Activated naive CD8-positive, alpha-beta T cell treated with anti-CD3 and anti-CD28 coated beads for 36 hours (primary cell): Measurements from ENCODE around the gene SEMA5A. TPM values are rescaled to one million over a fixed set of nuclear protein-coding genes. Genes with fewer than 3 reads are reported as not detected.

Experiments used
- DNase-seq: peaks from one replicate; pipeline ENCODE4 v3.0.0; 2021
- H3K27ac Mint-ChIP-seq: one replicate; pipeline ENCODE4 v1.8.0; 2022; ENCODE audit warnings: mild to moderate bottlenecking, moderate library complexity, mixed read lengths
- H3K27me3 Mint-ChIP-seq: one replicate; pipeline ENCODE4 v1.8.0; 2022; ENCODE audit warnings: mild to moderate bottlenecking, mixed read lengths
- H3K36me3 Mint-ChIP-seq: one replicate; pipeline ENCODE4 v1.8.0; 2021; ENCODE audit warnings: mild to moderate bottlenecking, mixed read lengths
- H3K4me1 Mint-ChIP-seq: one replicate; pipeline ENCODE4 v1.8.0; 2021; ENCODE audit warnings: mixed read lengths
- H3K4me3 Mint-ChIP-seq: one replicate; pipeline ENCODE4 v1.8.0; 2022; ENCODE audit warnings: mild to moderate bottlenecking, moderate library complexity, mixed read lengths
- H3K9me3 Mint-ChIP-seq: one replicate; pipeline ENCODE4 v1.8.0; 2022; ENCODE audit warnings: mixed read lengths
- total RNA-seq, 2 experiments: library from RNA; stranded (reverse); gene quantifications; one replicate each; pipeline ENCODE4 v1.2.3, GENCODE V29; 2021

Gene SEMA5A
- total RNA-seq, 2 experiments from 2014 or later = not detected

DNA sequence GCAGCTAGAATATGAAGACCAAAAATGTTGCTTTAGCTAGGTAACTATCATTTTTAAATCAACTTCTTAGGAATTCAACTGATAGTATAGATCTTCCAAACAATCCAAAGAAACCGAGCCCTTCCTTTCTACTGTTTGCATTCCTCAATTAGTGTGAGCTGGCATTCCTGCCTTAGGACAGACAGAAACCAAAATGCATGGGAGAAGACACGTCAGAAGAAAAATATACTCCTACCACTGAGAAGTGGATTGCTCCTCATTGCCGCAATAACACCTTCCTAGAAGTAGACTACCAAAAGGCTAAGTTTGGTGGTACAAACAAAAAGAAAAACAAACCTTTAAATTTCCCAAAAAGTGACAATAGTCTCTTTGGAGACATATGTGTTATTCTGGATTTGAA, 440.0 kb downstream of the SEMA5A start:
- H3K9me3 Mint-ChIP-seq = no peaks in the 10 kb centered on the region
- no peaks in the 10 kb centered on the region for H3K4me1 Mint-ChIP-seq
- no peak for DNase-seq
- no peaks in the 10 kb centered on the region for H3K27me3 Mint-ChIP-seq
- H3K27ac Mint-ChIP-seq = no peak overlapping the region
- no peaks in the 10 kb centered on the region for H3K36me3 Mint-ChIP-seq
- no peak overlapping the region for H3K4me3 Mint-ChIP-seq

DNA sequence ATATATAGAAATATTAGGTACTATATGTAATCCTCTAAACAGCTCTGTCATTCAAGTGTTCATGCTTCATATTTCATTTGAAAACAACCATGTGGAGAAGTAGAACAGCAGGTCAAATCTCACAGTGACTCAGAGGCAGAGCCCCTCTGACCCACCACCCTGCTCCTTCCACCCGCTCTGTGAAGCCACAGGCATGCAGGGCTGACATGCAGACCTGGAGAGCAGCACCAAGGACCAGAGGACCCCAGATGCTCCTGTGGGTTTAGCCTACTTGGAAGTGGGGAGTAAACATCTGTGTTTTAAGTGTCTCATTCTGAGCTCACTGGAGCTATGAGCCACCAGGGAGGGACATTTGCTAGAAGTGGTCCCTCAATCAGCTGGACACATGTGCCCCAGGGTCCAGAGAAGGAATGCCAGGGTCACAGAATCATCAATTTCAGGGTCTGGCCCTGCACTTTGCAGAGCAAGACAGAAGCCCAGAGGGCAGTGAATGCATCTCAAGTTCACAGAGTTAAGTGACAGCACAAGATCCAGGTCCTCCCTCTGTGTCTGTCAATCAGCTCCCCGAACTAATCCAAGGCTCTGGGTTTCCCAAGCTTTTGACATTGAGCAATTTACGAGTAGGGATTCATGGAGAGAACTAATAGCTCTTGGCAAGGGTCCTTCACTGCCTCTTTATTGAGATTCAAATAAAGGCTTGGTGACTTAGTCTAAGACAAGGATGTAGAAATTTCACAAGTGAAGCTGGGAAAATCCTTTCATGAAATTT, 441.1 kb downstream of the SEMA5A start:
- no peaks in the 10 kb centered on the region for H3K9me3 Mint-ChIP-seq
- no peaks in the 10 kb centered on the region for H3K4me1 Mint-ChIP-seq
- DNase-seq = no peak
- no peak overlapping the region for H3K27ac Mint-ChIP-seq
- no peaks in the 10 kb centered on the region for H3K36me3 Mint-ChIP-seq
- no peaks in the 10 kb centered on the region for H3K27me3 Mint-ChIP-seq
- no peak overlapping the region for H3K4me3 Mint-ChIP-seq

DNA sequence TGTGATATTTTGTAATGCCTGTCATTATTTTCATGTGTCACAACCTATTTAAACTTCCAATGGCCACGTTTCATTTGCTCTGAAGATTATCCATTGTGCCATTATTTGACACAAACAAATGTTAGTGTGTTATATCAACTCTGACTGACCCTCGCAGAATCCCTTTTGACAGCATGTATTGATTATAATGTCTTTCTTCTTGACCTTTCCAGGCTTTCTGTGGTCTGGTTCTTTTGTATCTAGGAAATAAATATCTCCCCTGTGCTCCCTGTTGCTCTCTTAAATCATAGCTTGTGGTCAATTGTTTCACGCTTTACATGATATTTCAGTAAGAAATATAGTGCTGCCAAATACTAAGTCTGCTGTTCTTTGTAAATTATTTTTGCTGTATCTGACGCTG, 442.6 kb downstream of the SEMA5A start:
- no peak overlapping the region for H3K4me3 Mint-ChIP-seq
- H3K9me3 Mint-ChIP-seq = no peaks in the 10 kb centered on the region
- H3K36me3 Mint-ChIP-seq = no peaks in the 10 kb centered on the region
- no peaks in the 10 kb centered on the region for H3K4me1 Mint-ChIP-seq
- H3K27me3 Mint-ChIP-seq = no peaks in the 10 kb centered on the region
- H3K27ac Mint-ChIP-seq = no peak overlapping the region
- no peak for DNase-seq

DNA sequence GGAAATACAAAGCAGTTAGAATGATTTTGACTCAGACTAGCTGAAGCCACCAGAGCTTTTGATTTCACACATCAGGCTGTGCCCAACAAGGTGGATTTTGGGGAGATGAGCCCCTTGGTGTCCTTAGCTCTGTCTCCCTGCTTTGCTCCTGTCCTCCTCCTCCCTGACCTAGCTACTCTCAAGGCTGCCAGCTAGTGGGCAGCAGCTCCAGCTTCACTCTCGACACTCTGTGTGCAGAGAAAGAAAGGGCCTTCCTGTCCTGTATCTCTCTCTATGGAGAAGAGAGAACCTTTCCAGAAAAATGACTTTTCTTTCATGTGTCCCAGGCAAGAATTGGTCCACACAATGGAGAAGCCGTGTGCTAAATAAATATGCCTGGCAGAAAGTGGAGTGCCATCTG, 446.2 kb downstream of the SEMA5A start:
- no peak overlapping the region for H3K4me3 Mint-ChIP-seq
- no peaks in the 10 kb centered on the region for H3K9me3 Mint-ChIP-seq
- no peak overlapping the region for H3K27ac Mint-ChIP-seq
- no peaks in the 10 kb centered on the region for H3K27me3 Mint-ChIP-seq
- DNase-seq = no peak
- H3K4me1 Mint-ChIP-seq = no peaks in the 10 kb centered on the region
- no peaks in the 10 kb centered on the region for H3K36me3 Mint-ChIP-seq

DNA sequence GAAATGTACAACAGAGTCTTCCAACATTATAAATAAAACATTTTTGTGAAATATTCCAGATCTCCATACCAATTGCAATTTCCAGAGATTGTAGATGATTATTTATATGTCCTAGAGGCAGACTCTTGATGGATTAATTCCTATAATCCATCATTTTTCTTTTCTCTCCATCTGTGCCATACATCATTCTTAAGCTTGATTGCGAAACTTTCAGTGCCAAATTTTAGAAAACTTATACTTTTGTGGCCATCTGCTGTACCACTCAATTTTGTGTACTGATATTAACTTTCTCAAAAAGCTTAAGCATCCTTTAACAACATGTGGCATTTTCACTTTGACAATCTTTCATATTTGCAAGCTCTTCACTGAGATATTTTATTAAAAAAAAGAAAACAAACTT, 446.9 kb downstream of the SEMA5A start:
- Mint-ChIP-seq H3K36me3 (no peaks in the 10 kb centered on the region), H3K27ac (no peak overlapping the region), H3K4me1 (no peaks in the 10 kb centered on the region)

DNA sequence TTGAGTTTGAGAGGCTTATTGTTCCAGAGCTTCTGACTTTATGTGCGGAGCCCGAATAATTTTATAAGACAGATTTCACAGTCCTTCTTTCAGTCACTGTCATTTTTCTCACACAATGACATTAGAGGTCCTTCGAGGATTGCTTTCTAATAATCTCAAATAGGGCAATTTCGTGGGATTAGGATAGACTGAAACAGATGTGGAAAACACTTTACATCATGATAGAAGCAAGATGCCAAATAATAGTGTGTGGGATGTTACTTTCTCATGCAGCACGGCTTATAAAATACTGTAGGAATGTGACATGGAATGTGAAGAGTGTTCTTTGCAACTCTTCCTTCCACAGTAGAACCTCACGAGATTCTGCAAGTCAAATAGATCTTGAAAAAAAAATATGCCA, 451.3 kb downstream of the SEMA5A start:
- Mint-ChIP-seq H3K4me1 (no peaks in the 10 kb centered on the region), H3K27ac (no peak overlapping the region), H3K4me3 (no peak overlapping the region), H3K27me3 (no peaks in the 10 kb centered on the region), H3K36me3 (no peaks in the 10 kb centered on the region), H3K9me3 (peaks cover 6% of the 10 kb centered on the region)
- no peak for DNase-seq

More for the DNA sequence above, 446.9 kb downstream of the SEMA5A start:
- Mint-ChIP-seq H3K9me3 (peaks cover 2% of the 10 kb centered on the region), H3K4me3 (no peak overlapping the region), H3K27me3 (no peaks in the 10 kb centered on the region)
- no peak for DNase-seq

GRCh38 chr5:9091896-9092662, 453.8 kb downstream of the SEMA5A start:
- H3K9me3 Mint-ChIP-seq = peaks cover 6% of the 10 kb centered on the region
- no peaks in the 10 kb centered on the region for H3K36me3 Mint-ChIP-seq
- no peaks in the 10 kb centered on the region for H3K4me1 Mint-ChIP-seq

GRCh38 chr5:9090381-9091026, 455.4 kb downstream of the SEMA5A start:
- no peak overlapping the region for H3K27ac Mint-ChIP-seq
- H3K4me3 Mint-ChIP-seq = no peak overlapping the region
- H3K4me1 Mint-ChIP-seq = no peaks in the 10 kb centered on the region
- no peaks in the 10 kb centered on the region for H3K36me3 Mint-ChIP-seq
- H3K9me3 Mint-ChIP-seq = peaks cover 6% of the 10 kb centered on the region
- no peaks in the 10 kb centered on the region for H3K27me3 Mint-ChIP-seq
- no peak for DNase-seq

More at GRCh38 chr5:9091896-9092662, 453.8 kb downstream of the SEMA5A start:
- Mint-ChIP-seq H3K27ac (no peak overlapping the region), H3K27me3 (no peaks in the 10 kb centered on the region), H3K4me3 (no peak overlapping the region)
- DNase-seq = no peak

DNA sequence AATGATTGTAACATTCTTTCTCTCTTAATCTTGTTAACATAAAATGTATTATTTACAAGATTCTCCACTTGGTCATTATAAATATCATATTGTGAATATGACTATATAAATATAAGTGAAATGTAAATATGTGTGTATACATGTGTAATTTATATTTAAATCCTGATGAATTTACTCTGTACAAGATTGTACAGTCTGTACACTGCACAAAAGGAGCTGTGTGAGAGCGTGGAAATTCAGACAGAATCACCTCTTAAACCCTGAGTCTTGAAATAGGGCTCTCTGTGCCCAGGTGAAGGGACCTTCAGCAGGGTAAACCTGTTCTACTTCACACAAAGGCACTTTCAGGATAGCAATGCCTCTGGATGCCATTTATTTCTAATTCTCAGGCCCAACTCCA, 456.0 kb downstream of the SEMA5A start:
- H3K9me3 Mint-ChIP-seq = peaks cover 7% of the 10 kb centered on the region
- no peak for DNase-seq
- no peaks in the 10 kb centered on the region for H3K36me3 Mint-ChIP-seq
- H3K4me3 Mint-ChIP-seq = no peak overlapping the region
- H3K4me1 Mint-ChIP-seq = no peaks in the 10 kb centered on the region
- no peak overlapping the region for H3K27ac Mint-ChIP-seq
- no peaks in the 10 kb centered on the region for H3K27me3 Mint-ChIP-seq

DNA sequence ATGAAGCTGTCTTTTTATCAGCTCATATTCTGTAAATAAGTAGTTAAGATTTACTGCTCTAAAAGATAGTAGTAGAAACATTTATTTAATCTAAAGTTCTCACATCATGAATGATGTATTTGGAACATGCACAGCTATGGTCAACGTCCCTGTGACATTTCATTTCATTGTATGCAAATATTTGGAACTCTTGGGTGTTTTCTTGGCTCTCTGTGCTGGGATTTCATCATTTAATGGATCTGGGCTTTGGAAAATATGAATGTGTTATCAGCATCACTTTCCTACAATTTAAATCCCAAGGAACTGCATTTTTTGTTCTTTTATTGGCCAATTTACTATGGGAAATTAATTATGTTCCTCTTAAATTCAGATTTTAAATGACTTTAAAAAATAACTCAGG, 462.9 kb downstream of the SEMA5A start:
- H3K27me3 Mint-ChIP-seq = no peaks in the 10 kb centered on the region
- no peaks in the 10 kb centered on the region for H3K4me1 Mint-ChIP-seq
- peaks cover 10% of the 10 kb centered on the region for H3K9me3 Mint-ChIP-seq
- no peak overlapping the region for H3K4me3 Mint-ChIP-seq
- H3K36me3 Mint-ChIP-seq = no peaks in the 10 kb centered on the region
- H3K27ac Mint-ChIP-seq = no peak overlapping the region
- DNase-seq = no peak

DNA sequence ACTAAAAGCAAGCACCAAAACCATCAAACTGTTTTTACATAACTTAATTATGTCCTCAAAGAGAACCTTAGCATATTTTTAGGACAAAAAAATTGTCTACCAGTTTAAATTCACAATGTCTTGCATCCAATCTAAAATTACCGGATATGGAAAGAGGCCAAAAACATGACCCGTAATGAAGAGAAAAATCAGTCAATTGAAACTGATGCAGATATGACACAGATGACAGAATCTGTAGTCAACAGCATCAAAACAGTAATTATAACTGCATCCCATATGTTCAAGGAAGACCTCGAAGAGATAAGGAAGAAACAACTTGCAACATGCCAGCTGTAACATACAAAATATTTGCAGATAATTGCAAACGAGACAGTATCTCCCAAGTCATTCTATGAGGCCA, 473.2 kb downstream of the SEMA5A start:
- Mint-ChIP-seq H3K27ac (no peak overlapping the region), H3K36me3 (no peaks in the 10 kb centered on the region), H3K4me1 (no peaks in the 10 kb centered on the region), H3K27me3 (no peaks in the 10 kb centered on the region), H3K9me3 (no peaks in the 10 kb centered on the region), H3K4me3 (no peak overlapping the region)
- DNase-seq = no peak

DNA sequence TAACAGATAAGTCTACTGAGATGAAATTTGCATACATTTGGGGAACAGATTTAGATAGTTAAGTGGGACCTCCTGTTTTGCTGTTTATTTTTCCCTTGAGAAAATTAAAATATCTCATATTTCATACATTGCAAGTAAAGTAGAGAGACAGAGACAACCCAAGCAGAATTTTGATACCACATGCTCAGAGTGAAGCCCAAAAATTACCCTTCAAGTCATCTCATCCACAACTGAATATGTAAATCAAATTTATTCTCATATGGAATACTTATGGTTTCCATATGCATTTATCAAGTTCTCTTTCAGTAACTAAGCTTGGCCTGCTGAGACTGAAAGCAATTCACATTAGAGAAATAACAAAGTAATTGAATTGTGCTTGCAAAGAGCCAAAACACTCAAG, 474.4 kb downstream of the SEMA5A start:
- H3K27ac Mint-ChIP-seq = no peak overlapping the region
- H3K9me3 Mint-ChIP-seq = no peaks in the 10 kb centered on the region
- H3K4me1 Mint-ChIP-seq = no peaks in the 10 kb centered on the region
- H3K4me3 Mint-ChIP-seq = no peak overlapping the region
- no peaks in the 10 kb centered on the region for H3K36me3 Mint-ChIP-seq
- H3K27me3 Mint-ChIP-seq = no peaks in the 10 kb centered on the region
- no peak for DNase-seq

DNA sequence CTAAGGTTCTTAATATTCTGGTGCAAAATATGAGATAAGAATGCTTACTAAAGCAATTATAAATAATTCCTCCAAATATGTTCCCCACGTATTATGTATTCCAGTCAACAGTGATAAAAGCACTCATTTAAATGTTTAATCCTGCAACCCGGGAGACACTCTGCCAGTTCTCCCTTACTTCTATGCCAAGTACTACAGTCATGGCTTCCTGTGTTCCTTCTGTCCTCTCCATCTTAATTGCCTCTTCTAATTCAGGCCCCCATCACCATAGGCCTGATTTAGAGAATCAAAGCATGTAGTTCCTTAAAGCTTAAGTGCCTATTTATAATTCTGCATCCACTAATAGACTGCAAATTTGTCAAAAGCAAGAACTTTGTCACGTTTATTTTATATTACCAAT, 474.8 kb downstream of the SEMA5A start:
- Mint-ChIP-seq H3K4me1 (no peaks in the 10 kb centered on the region), H3K27me3 (no peaks in the 10 kb centered on the region), H3K4me3 (no peak overlapping the region), H3K27ac (no peak overlapping the region), H3K36me3 (no peaks in the 10 kb centered on the region), H3K9me3 (no peaks in the 10 kb centered on the region)
- no peak for DNase-seq

DNA sequence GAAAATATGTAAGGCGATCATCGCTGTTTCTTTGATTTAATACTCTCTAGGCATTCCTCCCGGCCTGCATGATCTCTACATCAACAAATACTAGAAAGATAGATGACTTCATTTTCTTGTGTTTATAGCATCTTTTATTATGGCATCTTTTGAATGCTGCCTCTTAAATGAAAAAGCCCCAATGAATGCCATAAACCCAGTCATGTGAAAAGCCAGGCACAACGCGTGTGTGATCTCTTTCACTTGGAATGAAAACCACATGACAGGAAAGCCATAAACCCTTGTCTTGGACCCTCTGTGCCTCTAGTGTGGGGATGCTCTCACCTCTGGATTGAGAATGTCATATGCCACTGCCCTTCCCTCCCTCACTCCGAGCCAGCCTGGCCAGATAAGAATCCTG, 476.2 kb downstream of the SEMA5A start:
- no peak for DNase-seq
- Mint-ChIP-seq H3K27ac (no peak overlapping the region), H3K36me3 (no peaks in the 10 kb centered on the region), H3K27me3 (no peaks in the 10 kb centered on the region), H3K4me3 (no peak overlapping the region), H3K4me1 (no peaks in the 10 kb centered on the region), H3K9me3 (no peaks in the 10 kb centered on the region)

GRCh38 chr5:9067154-9067553, 478.7 kb downstream of the SEMA5A start:
- DNase-seq = no peak
- H3K9me3 Mint-ChIP-seq = peaks cover 2% of the 10 kb centered on the region
- no peaks in the 10 kb centered on the region for H3K27me3 Mint-ChIP-seq
- no peaks in the 10 kb centered on the region for H3K36me3 Mint-ChIP-seq
- H3K4me1 Mint-ChIP-seq = no peaks in the 10 kb centered on the region
- no peak overlapping the region for H3K4me3 Mint-ChIP-seq
- H3K27ac Mint-ChIP-seq = no peak overlapping the region
